B cell (primary cell): ENCODE measurements around the gene PARD3.

Source experiments
- EZH2 ChIP-seq: IDR thresholded peaks from 2 replicates; pipeline ENCODE4 v1.6.1; 2012; ENCODE audit warnings: borderline replicate concordance, low read depth, mild to moderate bottlenecking, moderate library complexity, low read length; ENCODE audit not compliant: insufficient read depth, poor library complexity, severe bottlenecking
- TF ChIP-seq, protein P1 (sequence below): fragments of 200-600 bp; IDR thresholded peaks from one replicate; pipeline ENCODE4 v1.8.0; 2022; ENCODE audit warnings: antibody characterized with exemption, mild to moderate bottlenecking

DNA sequence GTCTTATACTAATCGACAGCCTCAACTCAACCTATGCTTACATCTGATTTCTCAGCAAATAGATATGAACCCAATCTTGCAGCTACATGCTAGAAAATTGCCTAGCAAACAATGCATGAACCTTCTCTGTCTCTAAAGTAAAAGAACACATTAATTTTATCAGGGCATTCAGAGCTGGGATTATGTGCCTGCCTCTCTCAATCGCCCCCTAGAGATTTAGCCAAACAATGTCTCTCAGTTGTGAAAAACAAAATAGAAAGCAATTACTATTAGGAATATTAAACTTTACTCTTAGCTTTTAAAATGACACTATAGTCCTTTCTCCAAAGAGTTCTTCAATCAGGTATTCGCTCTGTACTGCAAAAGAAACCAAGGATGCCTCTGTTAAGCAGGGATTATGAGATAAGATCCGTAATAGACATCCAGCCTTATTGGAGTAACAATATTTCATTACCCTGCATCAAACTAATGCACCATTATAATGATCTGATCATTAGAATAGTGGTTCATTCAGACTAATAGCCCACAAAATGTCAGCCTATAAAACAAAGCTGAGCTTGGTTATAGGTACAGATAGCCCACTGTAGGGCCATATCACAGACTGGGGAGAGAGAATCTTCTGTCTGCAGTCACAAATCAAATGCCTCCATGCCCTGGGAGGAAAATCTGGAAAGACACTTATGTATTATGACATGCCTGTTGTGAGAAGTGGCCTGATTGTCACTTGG is 736.9 kb downstream of the PARD3 start:
- TF ChIP-seq, protein P1, sequence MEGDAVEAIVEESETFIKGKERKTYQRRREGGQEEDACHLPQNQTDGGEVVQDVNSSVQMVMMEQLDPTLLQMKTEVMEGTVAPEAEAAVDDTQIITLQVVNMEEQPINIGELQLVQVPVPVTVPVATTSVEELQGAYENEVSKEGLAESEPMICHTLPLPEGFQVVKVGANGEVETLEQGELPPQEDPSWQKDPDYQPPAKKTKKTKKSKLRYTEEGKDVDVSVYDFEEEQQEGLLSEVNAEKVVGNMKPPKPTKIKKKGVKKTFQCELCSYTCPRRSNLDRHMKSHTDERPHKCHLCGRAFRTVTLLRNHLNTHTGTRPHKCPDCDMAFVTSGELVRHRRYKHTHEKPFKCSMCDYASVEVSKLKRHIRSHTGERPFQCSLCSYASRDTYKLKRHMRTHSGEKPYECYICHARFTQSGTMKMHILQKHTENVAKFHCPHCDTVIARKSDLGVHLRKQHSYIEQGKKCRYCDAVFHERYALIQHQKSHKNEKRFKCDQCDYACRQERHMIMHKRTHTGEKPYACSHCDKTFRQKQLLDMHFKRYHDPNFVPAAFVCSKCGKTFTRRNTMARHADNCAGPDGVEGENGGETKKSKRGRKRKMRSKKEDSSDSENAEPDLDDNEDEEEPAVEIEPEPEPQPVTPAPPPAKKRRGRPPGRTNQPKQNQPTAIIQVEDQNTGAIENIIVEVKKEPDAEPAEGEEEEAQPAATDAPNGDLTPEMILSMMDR = no peak
- TF ChIP-seq EZH2 = no peak
